Kidney epithelial cell (primary cell): Measurements from ENCODE around the gene ARID1A. TPM values are rescaled to one million over a fixed set of nuclear protein-coding genes. Genes with fewer than 3 reads are reported as not detected.

Experiments
- DNase-seq: peaks from one replicate; pipeline ENCODE4 v3.0.0-alpha.2; 2010; ENCODE audit warnings: low read depth
- H3K27me3 ChIP-seq: 2 replicates; pipeline ENCODE4 v1.6.0; 2011; ENCODE audit warnings: low read length; ENCODE audit not compliant: control insufficient read depth, insufficient read depth
- H3K36me3 ChIP-seq: 2 replicates; pipeline ENCODE4 v1.5.1; 2011; ENCODE audit warnings: low read length; ENCODE audit not compliant: control insufficient read depth, insufficient read depth
- H3K4me3 ChIP-seq: 2 replicates; pipeline ENCODE4 v1.5.1; 2011; ENCODE audit warnings: low read depth, mild to moderate bottlenecking, control low read depth, low read length
- CTCF ChIP-seq: IDR thresholded peaks from 2 replicates; pipeline ENCODE4 v1.5.1; 2011; ENCODE audit warnings: mild to moderate bottlenecking, moderate library complexity, low read length, control low read depth, inconsistent platforms; ENCODE audit not compliant: insufficient read depth, poor library complexity, severe bottlenecking
- total RNA-seq: library from RNA; depleted of rRNA; stranded (reverse); fragments of >200 nt; gene quantifications from 2 replicates; pipeline ENCODE4 v1.2.3, GENCODE V29; 2015

Gene ARID1A
- total RNA-seq, 1 donor from 2014 or later: 43.7 TPM

- no peak for TF ChIP-seq CTCF
- H3K27me3 ChIP-seq: no peaks in the 10 kb centered on the region
- no peak for DNase-seq
- H3K4me3 ChIP-seq: no peak overlapping the region
- H3K36me3 ChIP-seq: no peaks in the 10 kb centered on the region
These were observed 94.7 kb downstream of the ARID1A start for GRCh38 chr1:26790551-26790953.

- Histone ChIP-seq H3K27me3 (no peaks in the 10 kb centered on the region), H3K36me3 (no peaks in the 10 kb centered on the region), H3K4me3 (no peak overlapping the region)
- no peak for TF ChIP-seq CTCF
- DNase-seq: no peak
These were observed 95.3 kb downstream of the ARID1A start for GRCh38 chr1:26791148-26791547.

- Histone ChIP-seq H3K27me3 (no peaks in the 10 kb centered on the region), H3K36me3 (no peaks in the 10 kb centered on the region), H3K4me3 (no peak overlapping the region)
- DNase-seq: no peak
- no peak for TF ChIP-seq CTCF
These were observed 95.8 kb downstream of the ARID1A start for GRCh38 chr1:26791626-26792025.

GRCh38 chr1:26792924-26793323 is 97.1 kb downstream of the ARID1A start:
- DNase-seq: no peak
- Histone ChIP-seq H3K27me3 (no peaks in the 10 kb centered on the region), H3K4me3 (no peak overlapping the region), H3K36me3 (no peaks in the 10 kb centered on the region)
- no peak for TF ChIP-seq CTCF

DNA sequence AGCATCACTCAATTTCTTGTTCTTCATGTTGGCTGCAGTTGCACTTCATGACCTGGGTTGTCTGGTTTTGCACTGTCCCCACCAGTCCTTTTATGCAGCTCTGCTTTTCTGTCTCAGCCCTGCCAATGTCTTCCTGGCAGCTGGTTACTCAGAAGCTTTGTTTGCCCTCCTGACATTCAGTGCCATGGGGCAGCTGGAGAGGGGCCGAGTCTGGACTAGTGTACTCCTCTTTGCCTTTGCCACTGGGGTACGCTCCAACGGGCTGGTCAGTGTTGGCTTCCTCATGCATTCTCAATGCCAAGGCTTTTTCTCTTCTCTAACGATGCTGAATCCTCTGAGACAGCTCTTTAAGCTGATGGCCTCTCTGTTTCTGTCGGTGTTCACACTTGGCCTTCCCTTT is 98.6 kb downstream of the ARID1A start:
- Histone ChIP-seq H3K27me3 (no peaks in the 10 kb centered on the region), H3K36me3 (no peaks in the 10 kb centered on the region), H3K4me3 (no peak overlapping the region)
- DNase-seq: no peak
- TF ChIP-seq CTCF: no peak

GRCh38 chr1:26797627-26798026 is 101.8 kb downstream of the ARID1A start:
- no peak for DNase-seq
- Histone ChIP-seq H3K27me3 (no peaks in the 10 kb centered on the region), H3K36me3 (no peaks in the 10 kb centered on the region), H3K4me3 (no peak overlapping the region)
- TF ChIP-seq CTCF: no peak
